Astrocyte (in vitro differentiated cells and primary cell): Measurements from ENCODE around the gene ATP10A. TPM values are rescaled to one million over a fixed set of nuclear protein-coding genes. Genes with fewer than 3 reads are reported as not detected.

Experiments used
- DNase-seq: peaks from one replicate; pipeline ENCODE4 v3.0.0-alpha.2; 2010; ENCODE audit warnings: low read depth
- FAIRE-seq: peaks from 2 replicates; lab custom pipeline; 2011; peaks lifted over from hg19 to GRCh38; lab: Jason Lieb, UNC
- H2AFZ ChIP-seq: 2 replicates; pipeline ENCODE4 v1.6.0; 2012; ENCODE audit warnings: low read depth, low read length, inconsistent platforms
- H3K27ac ChIP-seq: 2 replicates; pipeline ENCODE4 v1.5.1; 2011; ENCODE audit warnings: low read depth, low read length, inconsistent platforms
- H3K27me3 ChIP-seq: 2 replicates; pipeline ENCODE4 v1.6.0; 2011; ENCODE audit warnings: low read length, inconsistent platforms; ENCODE audit not compliant: insufficient read depth
- H3K36me3 ChIP-seq: 2 replicates; pipeline ENCODE4 v1.5.1; 2011; ENCODE audit warnings: low read length, inconsistent platforms; ENCODE audit not compliant: insufficient read depth
- H3K4me1 ChIP-seq: 2 replicates; pipeline ENCODE4 v1.5.1; 2011; ENCODE audit warnings: low read length, inconsistent platforms; ENCODE audit not compliant: insufficient read depth
- H3K4me2 ChIP-seq: 2 replicates; pipeline ENCODE4 v1.6.0; 2012; ENCODE audit warnings: low read length, inconsistent platforms
- H3K4me3 ChIP-seq: 2 replicates; pipeline ENCODE4 v1.5.1; 2011; ENCODE audit warnings: low read depth, mild to moderate bottlenecking, low read length, inconsistent platforms; ENCODE audit not compliant: insufficient read depth
- H3K79me2 ChIP-seq: 2 replicates; pipeline ENCODE4 v1.6.0; 2012; ENCODE audit warnings: mild to moderate bottlenecking, low read length, inconsistent platforms; ENCODE audit not compliant: insufficient read depth
- H3K9ac ChIP-seq: 2 replicates; pipeline ENCODE4 v1.6.0; 2012; ENCODE audit warnings: mild to moderate bottlenecking, low read length, inconsistent platforms
- H3K9me3 ChIP-seq: 2 replicates; pipeline ENCODE4 v1.5.1; 2012; ENCODE audit warnings: low read depth, mild to moderate bottlenecking, low read length, inconsistent platforms; ENCODE audit not compliant: insufficient read depth
- H4K20me1 ChIP-seq: 2 replicates; pipeline ENCODE4 v1.6.0; 2012; ENCODE audit warnings: low read length, inconsistent platforms; ENCODE audit not compliant: insufficient read depth
- H3K27ac Mint-ChIP-seq: one replicate; pipeline ENCODE4 v1.8.0; 2021; ENCODE audit warnings: mild to moderate bottlenecking, mixed read lengths; ENCODE audit not compliant: unreplicated experiment
- H3K27me3 Mint-ChIP-seq: one replicate; pipeline ENCODE4 v1.8.0; 2021; ENCODE audit warnings: low read depth, mixed read lengths; ENCODE audit not compliant: unreplicated experiment
- H3K36me3 Mint-ChIP-seq: one replicate; pipeline ENCODE4 v1.8.0; 2021; ENCODE audit warnings: low read depth, mixed read lengths; ENCODE audit not compliant: unreplicated experiment
- H3K4me1 Mint-ChIP-seq: one replicate; pipeline ENCODE4 v1.8.0; 2021; ENCODE audit warnings: low read depth, mixed read lengths; ENCODE audit not compliant: unreplicated experiment
- H3K4me3 Mint-ChIP-seq: one replicate; pipeline ENCODE4 v1.8.0; 2021; ENCODE audit warnings: mild to moderate bottlenecking, moderate library complexity, mixed read lengths; ENCODE audit not compliant: unreplicated experiment
- H3K9me3 Mint-ChIP-seq: one replicate; pipeline ENCODE4 v1.8.0; 2021; ENCODE audit warnings: mild to moderate bottlenecking, mixed read lengths; ENCODE audit not compliant: unreplicated experiment
- EZH2 ChIP-seq: IDR thresholded peaks from 2 replicates; pipeline ENCODE4 v1.6.1; 2012; ENCODE audit warnings: mild to moderate bottlenecking, low read length, inconsistent platforms; ENCODE audit not compliant: insufficient read depth
- total RNA-seq: library from RNA; stranded (reverse); gene quantifications from 2 replicates; pipeline ENCODE4 v1.2.1, GENCODE V29; 2021
- TF ChIP-seq, protein P1 (sequence below): IDR thresholded peaks from 2 replicates; pipeline ENCODE4 v1.5.1; 2011; ENCODE audit warnings: low read depth, mild to moderate bottlenecking, inconsistent platforms, low read length, moderate library complexity; ENCODE audit not compliant: insufficient read depth

Gene ATP10A
- total RNA-seq, 1 donor from 2014 or later, result 21.1 TPM

DNA sequence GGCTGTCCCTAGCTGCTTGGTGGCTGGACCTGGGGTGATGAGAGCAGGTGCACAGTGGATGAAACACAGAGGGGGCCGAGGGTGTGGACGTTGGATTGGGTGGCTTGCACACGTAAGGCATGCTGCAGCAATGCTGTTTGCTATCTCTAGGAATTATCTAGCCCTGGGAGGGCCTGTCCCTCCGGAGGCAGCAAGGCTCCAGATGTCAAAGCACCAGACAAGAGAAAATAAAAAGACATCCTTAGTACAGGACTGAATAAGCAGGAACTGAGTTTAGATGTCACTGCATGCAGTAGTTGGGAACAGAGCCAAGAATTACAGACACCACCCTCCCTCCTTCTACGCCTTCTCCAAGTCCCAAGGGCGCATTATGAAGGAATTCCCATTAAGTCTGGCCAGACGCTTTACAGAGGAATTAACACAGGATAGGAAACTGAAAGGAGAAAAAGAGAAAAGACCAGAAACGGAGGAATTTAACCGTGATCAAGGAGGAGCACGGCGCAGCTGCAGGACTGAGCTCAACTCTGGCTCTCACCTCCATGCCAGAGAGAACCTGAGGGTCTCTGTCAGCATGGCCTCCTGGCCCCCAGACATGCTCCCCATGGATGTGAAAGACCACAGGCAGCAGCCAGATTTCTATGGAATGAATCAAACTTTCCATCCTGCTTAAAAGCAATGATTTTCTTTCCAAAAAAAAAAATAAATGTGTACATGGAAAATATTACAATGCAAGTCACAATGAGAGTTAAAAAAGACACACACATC is 13.8 kb downstream of the ATP10A start:
- peak overlapping the region; percentile 6 for H2AFZ ChIP-seq
- H3K4me1 Mint-ChIP-seq, result peaks cover 53% of the 10 kb centered on the region

DNA sequence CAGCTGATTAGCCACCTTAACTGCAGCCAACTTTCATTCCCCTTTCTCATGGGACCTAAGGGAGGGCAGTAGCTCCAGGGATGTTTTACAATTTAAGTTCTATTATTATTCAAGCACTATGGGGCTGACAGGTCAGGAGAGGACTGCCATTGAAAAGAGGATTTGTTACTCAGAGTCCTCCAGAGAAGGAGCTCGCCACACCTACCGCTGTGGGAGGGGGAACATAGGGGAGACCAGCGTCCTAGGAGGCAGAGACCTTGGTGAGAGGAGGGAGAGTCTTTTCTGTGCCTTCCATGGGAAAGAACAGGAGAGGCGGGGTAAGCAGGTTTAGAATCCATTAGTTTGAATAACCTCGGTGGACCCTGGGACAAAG is 14.4 kb downstream of the ATP10A start:
- peaks cover 4% of the 10 kb centered on the region for H4K20me1 ChIP-seq
- Mint-ChIP-seq H3K27me3 (no peaks in the 10 kb centered on the region), H3K4me1 (peaks cover 50% of the 10 kb centered on the region), H3K27ac (peak overlapping the region; percentile 96), H3K9me3 (no peaks in the 10 kb centered on the region), H3K36me3 (peaks cover 3% of the 10 kb centered on the region), H3K4me3 (peak overlapping the region; percentile 68)
- no peaks in the 10 kb centered on the region for H3K9me3 ChIP-seq
- peak overlapping the region; percentile 88 for H3K4me2 ChIP-seq
- no peak for TF ChIP-seq EZH2
- peak overlapping the region; percentile 56 for H3K4me3 ChIP-seq
- no peaks in the 10 kb centered on the region for H3K27me3 ChIP-seq
- peak overlapping the region; percentile 98 for H3K27ac ChIP-seq
- FAIRE-seq (no peak), DNase-seq (no peak)
- H3K79me2 ChIP-seq, result peaks cover 82% of the 10 kb centered on the region
- H2AFZ ChIP-seq, result peak overlapping the region; percentile 6
- peak overlapping the region; percentile 90 for H3K9ac ChIP-seq
- H3K4me1 ChIP-seq, result peaks cover 26% of the 10 kb centered on the region
- no peaks in the 10 kb centered on the region for H3K36me3 ChIP-seq

More for the DNA sequence above, 13.8 kb downstream of the ATP10A start:
- H4K20me1 ChIP-seq, result no peaks in the 10 kb centered on the region
- H3K4me3 Mint-ChIP-seq, result peak overlapping the region; percentile 82
- H3K9ac ChIP-seq, result peak overlapping the region; percentile 90
- H3K4me1 ChIP-seq, result peaks cover 26% of the 10 kb centered on the region
- H3K36me3 Mint-ChIP-seq, result peaks cover 3% of the 10 kb centered on the region
- no peaks in the 10 kb centered on the region for H3K36me3 ChIP-seq
- DNase-seq (peak; percentile 88), FAIRE-seq (peak; percentile 88)
- no peaks in the 10 kb centered on the region for H3K9me3 Mint-ChIP-seq
- peaks cover 81% of the 10 kb centered on the region for H3K79me2 ChIP-seq
- H3K27ac Mint-ChIP-seq, result peak overlapping the region; percentile 96
- H3K4me2 ChIP-seq, result peak overlapping the region; percentile 88
- TF ChIP-seq, protein P1, sequence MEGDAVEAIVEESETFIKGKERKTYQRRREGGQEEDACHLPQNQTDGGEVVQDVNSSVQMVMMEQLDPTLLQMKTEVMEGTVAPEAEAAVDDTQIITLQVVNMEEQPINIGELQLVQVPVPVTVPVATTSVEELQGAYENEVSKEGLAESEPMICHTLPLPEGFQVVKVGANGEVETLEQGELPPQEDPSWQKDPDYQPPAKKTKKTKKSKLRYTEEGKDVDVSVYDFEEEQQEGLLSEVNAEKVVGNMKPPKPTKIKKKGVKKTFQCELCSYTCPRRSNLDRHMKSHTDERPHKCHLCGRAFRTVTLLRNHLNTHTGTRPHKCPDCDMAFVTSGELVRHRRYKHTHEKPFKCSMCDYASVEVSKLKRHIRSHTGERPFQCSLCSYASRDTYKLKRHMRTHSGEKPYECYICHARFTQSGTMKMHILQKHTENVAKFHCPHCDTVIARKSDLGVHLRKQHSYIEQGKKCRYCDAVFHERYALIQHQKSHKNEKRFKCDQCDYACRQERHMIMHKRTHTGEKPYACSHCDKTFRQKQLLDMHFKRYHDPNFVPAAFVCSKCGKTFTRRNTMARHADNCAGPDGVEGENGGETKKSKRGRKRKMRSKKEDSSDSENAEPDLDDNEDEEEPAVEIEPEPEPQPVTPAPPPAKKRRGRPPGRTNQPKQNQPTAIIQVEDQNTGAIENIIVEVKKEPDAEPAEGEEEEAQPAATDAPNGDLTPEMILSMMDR, result no peak
- no peak for TF ChIP-seq EZH2
- H3K27ac ChIP-seq, result peak overlapping the region; percentile 98
- H3K27me3 Mint-ChIP-seq, result no peaks in the 10 kb centered on the region
- no peaks in the 10 kb centered on the region for H3K27me3 ChIP-seq
- H3K9me3 ChIP-seq, result no peaks in the 10 kb centered on the region
- H3K4me3 ChIP-seq, result peak overlapping the region; percentile 56

DNA sequence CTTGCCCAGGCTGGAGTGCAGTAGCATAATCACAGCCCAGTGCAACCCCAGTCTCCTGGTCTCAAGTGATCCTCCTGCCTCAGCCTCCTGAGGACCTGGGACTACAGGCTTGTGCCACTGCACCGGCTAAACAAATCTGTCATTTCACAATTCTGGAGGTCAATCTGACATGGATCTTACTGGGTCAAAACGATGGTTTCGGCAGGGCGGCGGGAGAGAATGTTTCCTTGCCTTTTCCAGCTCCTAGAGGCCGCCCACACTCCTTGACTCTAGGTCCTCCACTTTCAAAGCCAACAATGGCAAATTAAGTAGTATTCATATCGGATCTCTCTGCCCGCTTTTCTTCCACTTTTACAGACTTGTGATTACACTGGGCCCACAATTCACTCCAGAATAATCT is 14.8 kb downstream of the ATP10A start:
- H3K9me3 ChIP-seq, result no peaks in the 10 kb centered on the region
- Mint-ChIP-seq H3K4me1 (peaks cover 50% of the 10 kb centered on the region), H3K27ac (peak overlapping the region; percentile 63), H3K36me3 (peaks cover 3% of the 10 kb centered on the region), H3K27me3 (no peaks in the 10 kb centered on the region), H3K4me3 (peak overlapping the region; percentile 37), H3K9me3 (no peaks in the 10 kb centered on the region)
- peaks cover 82% of the 10 kb centered on the region for H3K79me2 ChIP-seq
- FAIRE-seq, result no peak
- no peak overlapping the region for H2AFZ ChIP-seq
- TF ChIP-seq, protein P1, result no peak
- TF ChIP-seq EZH2, result no peak
- H3K9ac ChIP-seq, result peak overlapping the region; percentile 90
- no peak overlapping the region for H3K27ac ChIP-seq
- peaks cover 26% of the 10 kb centered on the region for H3K4me1 ChIP-seq
- H3K4me3 ChIP-seq, result no peak overlapping the region
- H3K4me2 ChIP-seq, result peak overlapping the region; percentile 88
- H3K36me3 ChIP-seq, result no peaks in the 10 kb centered on the region
- no peaks in the 10 kb centered on the region for H3K27me3 ChIP-seq
- peaks cover 4% of the 10 kb centered on the region for H4K20me1 ChIP-seq
- no peak for DNase-seq
